ENCODE results near the gene OR10G4. TPM values are rescaled to one million over a fixed set of nuclear protein-coding genes. Genes with fewer than 3 reads are reported as not detected.
"Not testable (repeated sequence)": the region's sequence is repeated elsewhere in the genome, so short reads cannot be mapped to it uniquely, and the experiment has no call there.

OR10G4 gene, protein sequence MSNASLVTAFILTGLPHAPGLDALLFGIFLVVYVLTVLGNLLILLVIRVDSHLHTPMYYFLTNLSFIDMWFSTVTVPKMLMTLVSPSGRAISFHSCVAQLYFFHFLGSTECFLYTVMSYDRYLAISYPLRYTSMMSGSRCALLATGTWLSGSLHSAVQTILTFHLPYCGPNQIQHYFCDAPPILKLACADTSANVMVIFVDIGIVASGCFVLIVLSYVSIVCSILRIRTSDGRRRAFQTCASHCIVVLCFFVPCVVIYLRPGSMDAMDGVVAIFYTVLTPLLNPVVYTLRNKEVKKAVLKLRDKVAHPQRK
- not detected for total RNA-seq
- long read RNA-seq, result 0 reads

DNA sequence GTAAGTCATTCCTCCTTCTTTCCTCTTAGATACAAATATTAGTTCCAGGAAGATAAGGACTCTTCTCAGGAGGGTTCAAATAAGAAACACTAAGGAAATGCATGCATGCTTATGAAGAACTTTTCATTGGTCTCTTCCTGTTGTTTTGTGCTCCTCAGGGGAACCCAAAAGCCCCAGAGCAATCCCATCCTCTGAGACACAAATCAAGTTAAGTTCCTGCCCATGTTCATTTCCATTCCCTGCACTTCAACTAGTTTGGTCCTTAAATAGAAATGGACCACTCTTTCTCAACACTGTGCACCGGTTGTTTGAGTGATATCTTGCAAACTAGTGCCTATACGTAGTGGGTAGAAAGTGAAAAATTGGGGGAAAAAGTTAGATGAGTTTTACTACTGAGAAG, at the start of gene OR10G4:
Gene OR10G4 (plus strand): TSS at position 301 of the 400 bp plus-strand sequence. CDS start 2,578 bp downstream, outside the sequence.
- intact Hi-C loops (cut with DNase I), result no loop called here
- DNase-seq (ENCODE audit: missing footprints) (no peak), ATAC-seq (no peak)

GRCh38 chr11:123973816-123974215, 39.0 kb upstream of the OR10G4 start:
- no peak for ATAC-seq
- intact Hi-C loops (cut with DNase I), result no loop called here
- no peak for DNase-seq (ENCODE audit: missing footprints)

- intact Hi-C loops (cut with DNase I), result no loop called here
- DNase-seq (ENCODE audit: missing footprints) (no peak), ATAC-seq (no peak)
Measured at GRCh38 chr11:123976770-123977560, 35.8 kb upstream of the OR10G4 start.

- DNase-seq (ENCODE audit: missing footprints), result no peak
- ATAC-seq, result no peak
- intact Hi-C loops (cut with DNase I), result no loop called here
Measured at GRCh38 chr11:123977731-123978347, 35.0 kb upstream of the OR10G4 start, which contains the start of gene OR10S1. TSS of gene OR10S1 (minus strand) at chr11:123977781. CDS start at chr11:123977664, 117 bp downstream.

DNA sequence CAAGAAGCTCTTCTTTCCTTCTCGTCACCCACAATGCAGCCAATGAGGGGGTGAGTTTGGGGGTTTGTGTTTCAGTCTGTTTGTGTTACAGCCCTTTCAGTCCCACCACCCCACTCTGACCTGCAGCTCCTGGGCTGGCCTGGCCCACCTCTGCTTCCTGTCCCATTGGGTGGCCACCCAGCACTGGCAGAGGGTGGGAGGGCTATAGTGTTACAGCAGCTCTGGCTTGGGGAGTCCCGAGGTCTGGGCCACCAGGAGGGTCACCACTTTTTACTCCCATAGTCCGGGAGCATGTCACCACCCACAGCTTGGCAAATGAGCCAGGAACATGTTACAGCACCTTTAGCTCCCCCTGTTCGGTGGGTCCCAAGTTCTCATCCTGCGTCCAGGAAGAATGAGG, 33.5 kb upstream of the OR10G4 start:
- DNase-seq (ENCODE audit: missing footprints), result no peak
- ATAC-seq, result no peak
- intact Hi-C loops (cut with DNase I), result no loop called here

GRCh38 chr11:123995119-123995518, 17.7 kb upstream of the OR10G4 start, which contains the start of gene OR10G6:
TSS of gene OR10G6 (minus strand) at chr11:123995161. CDS start at chr11:123995161, 0 bp downstream.
- intact Hi-C loops (cut with DNase I), result no loop called here
- ATAC-seq, result no peak

DNA sequence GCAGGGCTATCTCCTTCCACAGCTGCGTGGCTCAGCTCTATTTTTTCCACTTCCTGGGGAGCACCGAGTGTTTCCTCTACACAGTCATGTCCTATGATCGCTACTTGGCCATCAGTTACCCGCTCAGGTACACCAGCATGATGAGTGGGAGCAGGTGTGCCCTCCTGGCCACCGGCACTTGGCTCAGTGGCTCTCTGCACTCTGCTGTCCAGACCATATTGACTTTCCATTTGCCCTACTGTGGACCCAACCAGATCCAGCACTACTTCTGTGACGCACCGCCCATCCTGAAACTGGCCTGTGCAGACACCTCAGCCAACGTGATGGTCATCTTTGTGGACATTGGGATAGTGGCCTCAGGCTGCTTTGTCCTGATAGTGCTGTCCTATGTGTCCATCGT, 3.0 kb downstream of the OR10G4 start:
- DNase-seq (ENCODE audit: missing footprints); ATAC-seq: not testable (repeated sequence)

More at GRCh38 chr11:123995119-123995518, 17.7 kb upstream of the OR10G4 start, which contains the start of gene OR10G6:
- DNase-seq (ENCODE audit: missing footprints), result no peak

DNA sequence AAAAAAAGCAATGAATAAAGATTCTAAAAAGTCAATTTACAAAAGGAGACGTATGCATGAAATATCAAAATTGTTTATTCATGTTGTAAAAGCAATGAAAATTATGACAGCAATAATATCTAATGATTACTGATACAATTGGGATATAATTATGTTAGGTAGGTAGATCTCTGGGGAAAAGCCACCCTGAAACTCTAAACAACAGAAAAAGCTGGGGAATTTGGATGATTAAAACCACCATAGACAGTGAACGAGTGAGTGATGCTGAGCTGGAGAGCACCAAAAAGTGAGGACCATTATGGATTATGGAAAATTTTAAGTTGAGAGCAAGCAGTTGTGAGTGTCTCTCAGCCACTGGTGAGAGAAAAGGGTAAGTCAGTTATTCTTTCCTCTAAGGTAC, 13.7 kb downstream of the OR10G4 start, which contains the start of gene OR10G8:
Gene OR10G8 (plus strand): TSS at position 301 of the 400 bp plus-strand sequence. CDS start 2,825 bp downstream, outside the sequence.
- DNase-seq (ENCODE audit: missing footprints) (no peak), ATAC-seq (no peak)
- intact Hi-C loops (cut with DNase I), result no loop called here

More for the DNA sequence above, 3.0 kb downstream of the OR10G4 start:
- intact Hi-C loops (cut with DNase I), result not testable (repeated sequence)

GRCh38 chr11:124036666-124037065, 23.9 kb downstream of the OR10G4 start:
- ATAC-seq (no peak), DNase-seq (ENCODE audit: missing footprints) (no peak)
- intact Hi-C loops (cut with DNase I), result no loop called here

DNA sequence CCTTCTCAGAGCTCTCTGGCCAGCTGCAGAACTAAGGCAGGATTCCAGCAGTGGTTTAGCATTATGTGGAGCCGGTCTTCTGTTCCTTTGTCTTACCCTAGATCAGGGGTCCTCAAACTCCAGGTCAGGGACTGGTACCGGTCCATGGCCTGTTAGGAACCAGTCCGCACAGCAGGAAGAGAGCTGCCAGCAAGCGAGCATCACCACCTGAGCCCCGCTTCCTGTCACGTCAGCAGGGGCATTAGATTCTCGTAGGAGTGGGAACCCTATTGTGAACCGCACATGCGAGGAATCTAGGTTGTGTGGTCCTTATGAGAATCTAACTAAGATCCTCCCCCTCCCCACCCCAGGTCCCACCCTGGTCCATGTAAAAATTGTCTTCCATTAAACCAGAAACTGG, 26.8 kb downstream of the OR10G4 start:
- intact Hi-C loops (cut with DNase I), result no loop called here

GRCh38 chr11:124041254-124041653, 28.5 kb downstream of the OR10G4 start, which contains the start of gene OR10G7:
TSS of gene OR10G7 (minus strand) at chr11:124041325. CDS start at chr11:124039001, 2,324 bp downstream.
- DNase-seq (ENCODE audit: missing footprints) (no peak), ATAC-seq (no peak)
- intact Hi-C loops (cut with DNase I), result no loop called here

More for the DNA sequence above, 26.8 kb downstream of the OR10G4 start:
- no peak for ATAC-seq
- no peak for DNase-seq (ENCODE audit: missing footprints)

DNA sequence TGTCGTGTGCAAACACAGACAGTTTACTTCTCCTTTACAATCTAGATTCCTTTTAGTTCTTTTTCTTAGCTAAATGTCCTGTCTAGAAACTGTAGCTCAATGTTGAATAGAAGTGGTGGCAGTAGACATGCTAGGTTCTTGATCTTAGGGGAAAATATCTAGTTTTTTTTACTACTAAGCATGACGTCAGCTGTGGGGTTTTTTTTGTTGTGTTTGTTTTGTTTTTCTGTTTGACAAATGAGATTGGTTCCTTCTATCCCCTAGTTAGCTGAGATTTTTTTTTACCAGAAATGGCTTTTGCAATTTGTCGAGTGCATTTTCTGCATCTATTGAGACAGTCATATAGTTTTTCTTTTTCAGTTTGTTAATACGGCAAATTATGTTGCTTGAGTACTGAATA, 30.6 kb downstream of the OR10G4 start:
- ATAC-seq, result no peak
- DNase-seq (ENCODE audit: missing footprints), result no peak
- intact Hi-C loops (cut with DNase I), result no loop called here

DNA sequence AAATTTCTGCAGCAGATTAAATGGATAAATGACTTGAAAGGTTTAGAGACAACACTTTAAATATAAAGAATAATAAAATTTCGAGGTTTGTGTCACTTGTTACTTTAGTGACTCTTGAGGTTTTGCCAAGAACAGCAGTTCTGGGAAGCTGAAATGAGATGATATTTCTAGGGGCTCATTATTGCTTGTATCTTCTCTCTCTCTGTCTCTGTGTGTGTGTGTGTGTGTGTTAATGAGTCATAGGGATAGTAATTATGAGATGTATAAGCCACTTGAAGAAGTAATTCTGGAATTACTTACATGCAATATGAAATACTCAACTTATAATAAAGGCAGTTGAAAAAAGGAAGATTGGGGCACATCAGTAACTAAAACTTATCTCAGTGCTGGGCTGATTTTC, 38.0 kb downstream of the OR10G4 start:
- intact Hi-C loops (cut with DNase I), result no loop called here
- ATAC-seq, result no peak

GRCh38 chr11:124052966-124053365, 40.2 kb downstream of the OR10G4 start:
- DNase-seq (ENCODE audit: missing footprints) (no peak), ATAC-seq (no peak)
- intact Hi-C loops (cut with DNase I), result no loop called here

More for the DNA sequence above, 38.0 kb downstream of the OR10G4 start:
- no peak for DNase-seq (ENCODE audit: missing footprints)

Other genes starting within 250 kb of the OR10G4 start
- gene OR6M1, start 206.6 kb upstream of the OR10G4 start, total RNA-seq, result not detected
- not detected for gene TMEM225, start 127.3 kb upstream of the OR10G4 start, total RNA-seq
- not detected for gene OR8D4, start 110.8 kb upstream of the OR10G4 start, total RNA-seq
- not detected for gene OR4D5, start 73.4 kb upstream of the OR10G4 start, total RNA-seq
- not detected for gene OR6T1, start 69.2 kb upstream of the OR10G4 start, total RNA-seq
- not detected for gene OR10S1, start 35.2 kb upstream of the OR10G4 start, total RNA-seq
- gene OR10G6, start 17.8 kb upstream of the OR10G4 start, total RNA-seq, result not detected
- not detected for gene OR10G9, start 10.0 kb downstream of the OR10G4 start, total RNA-seq
- not detected for gene OR10G8, start 13.8 kb downstream of the OR10G4 start, total RNA-seq
- gene OR10G7, start 28.3 kb downstream of the OR10G4 start, total RNA-seq, result not detected
- gene VWA5A, start 102.5 kb downstream of the OR10G4 start, total RNA-seq, result 4.2 TPM
- gene OR10D3, start 170.3 kb downstream of the OR10G4 start, total RNA-seq, result not detected
- gene OR8G1, start 228.1 kb downstream of the OR10G4 start, total RNA-seq, result not detected
- not detected for gene OR8G5, start 243.4 kb downstream of the OR10G4 start, total RNA-seq